ENCODE data around the gene LRRC75A.

LRRC75A gene

GRCh38 chr17:16493531-16494046, 1.6 kb upstream of the LRRC75A start:
- no peak for DNase-seq (ENCODE audit: low read depth, low spot score)

GRCh38 chr17:16492613-16493530, 879 bp upstream of the LRRC75A start:
- no peak for DNase-seq (ENCODE audit: low read depth, low spot score)

GRCh38 chr17:16491131-16491702, 776 bp downstream of the LRRC75A start:
- no peak for DNase-seq (ENCODE audit: low read depth, low spot score)

- no peak for DNase-seq (ENCODE audit: low read depth, low spot score)
These were observed 2.6 kb downstream of the LRRC75A start for GRCh38 chr17:16489431-16489830.

GRCh38 chr17:16488968-16489337, 3.0 kb downstream of the LRRC75A start:
- no peak for DNase-seq (ENCODE audit: low read depth, low spot score)

GRCh38 chr17:16488186-16488967, 3.6 kb downstream of the LRRC75A start:
- no peak for DNase-seq (ENCODE audit: low read depth, low spot score)

- DNase-seq (ENCODE audit: low read depth, low spot score) = peak; percentile 47
These were observed 5.4 kb downstream of the LRRC75A start for GRCh38 chr17:16486373-16487250.

- DNase-seq (ENCODE audit: low read depth, low spot score) = no peak
These were observed 7.4 kb downstream of the LRRC75A start for GRCh38 chr17:16484445-16485175.

GRCh38 chr17:16483021-16483645, 8.9 kb downstream of the LRRC75A start:
- no peak for DNase-seq (ENCODE audit: low read depth, low spot score)

GRCh38 chr17:16482253-16482652, 9.7 kb downstream of the LRRC75A start:
- DNase-seq (ENCODE audit: low read depth, low spot score) = no peak

GRCh38 chr17:16480995-16481394, 11.0 kb downstream of the LRRC75A start:
- DNase-seq (ENCODE audit: low read depth, low spot score) = no peak

GRCh38 chr17:16479264-16479663, 12.7 kb downstream of the LRRC75A start:
- no peak for DNase-seq (ENCODE audit: low read depth, low spot score)

- no peak for DNase-seq (ENCODE audit: low read depth, low spot score)
These were observed 13.3 kb downstream of the LRRC75A start for GRCh38 chr17:16478649-16479048.

- no peak for DNase-seq (ENCODE audit: low read depth, low spot score)
These were observed 14.3 kb downstream of the LRRC75A start for GRCh38 chr17:16477666-16478065.

- peak; percentile 67 for DNase-seq (ENCODE audit: low read depth, low spot score)
These were observed 14.7 kb downstream of the LRRC75A start for GRCh38 chr17:16477255-16477654.

GRCh38 chr17:16475179-16475704, 16.8 kb downstream of the LRRC75A start:
- DNase-seq (ENCODE audit: low read depth, low spot score) = no peak

- no peak for DNase-seq (ENCODE audit: low read depth, low spot score)
These were observed 17.8 kb downstream of the LRRC75A start for GRCh38 chr17:16474012-16474725.

- no peak for DNase-seq (ENCODE audit: low read depth, low spot score)
These were observed 18.7 kb downstream of the LRRC75A start for GRCh38 chr17:16473044-16474011.
